AG09309 (cell line): ENCODE measurements around the gene ZNF771.
"Not testable (repeated sequence)": the region's sequence is repeated elsewhere in the genome, so short reads cannot be mapped to it uniquely, and the experiment has no call there.

Experiments used
- DNase-seq: peaks from one replicate; pipeline ENCODE4 v3.0.0-alpha.2; 2010; ENCODE audit warnings: low read depth
- H3K4me3 ChIP-seq: 2 replicates; pipeline ENCODE4 v1.5.1; 2011; ENCODE audit warnings: mild to moderate bottlenecking, low read depth, low read length, moderate library complexity; ENCODE audit not compliant: control insufficient read depth
- CTCF ChIP-seq: IDR thresholded peaks from 2 replicates; pipeline ENCODE4 v1.5.1; 2011; ENCODE audit warnings: mild to moderate bottlenecking, low read depth, low read length, inconsistent platforms; ENCODE audit not compliant: insufficient read depth, control insufficient read depth; ENCODE audit errors: missing control alignments

The ZNF771 gene

GRCh38 chr16:30457256-30457655 lies 49.9 kb downstream of the ZNF771 start:
- no peak overlapping the region for H3K4me3 ChIP-seq
- DNase-seq, result no peak
- TF ChIP-seq CTCF, result no peak

- no peak for DNase-seq
- TF ChIP-seq CTCF, result no peak
- H3K4me3 ChIP-seq, result no peak overlapping the region
Measured at GRCh38 chr16:30457743-30458560, 50.5 kb downstream of the ZNF771 start.

- H3K4me3 ChIP-seq, result no peak overlapping the region
- no peak for DNase-seq
- no peak for TF ChIP-seq CTCF
Measured at GRCh38 chr16:30458561-30459394, 51.4 kb downstream of the ZNF771 start.

- no peak for DNase-seq
- H3K4me3 ChIP-seq, result no peak overlapping the region
- no peak for TF ChIP-seq CTCF
Measured at GRCh38 chr16:30459456-30459855, 52.0 kb downstream of the ZNF771 start.

- H3K4me3 ChIP-seq, DNase-seq: not testable (repeated sequence)
Measured at GRCh38 chr16:30461426-30461825, 54.0 kb downstream of the ZNF771 start.

- no peak overlapping the region for H3K4me3 ChIP-seq
- TF ChIP-seq CTCF, result no peak
Measured at GRCh38 chr16:30464078-30464477, 56.7 kb downstream of the ZNF771 start.

More at GRCh38 chr16:30464078-30464477, 56.7 kb downstream of the ZNF771 start:
- no peak for DNase-seq
